GM12878 (cell line): ENCODE data around the gene ELP6. TPM values are rescaled to one million over a fixed set of nuclear protein-coding genes. Genes with fewer than 3 reads are reported as not detected.

Source experiments
- ATAC-seq: fragments of 200-7000 bp; cut with Tn5 transposase; 3 replicates; pipeline ENCODE4 v1.9.1; 2020; ENCODE audit warnings: mild to moderate bottlenecking, moderate library complexity
- BruUV-seq: library from RNA; stranded (reverse); fragments of 400-500 nt; replicated peaks from 2 replicates; lab custom pipeline; 2021; lab: Mats Ljungman, UMichigan
- CTCF ChIA-PET: fragments of 300-600 bp; sonication (Branson Sonifier 250); formaldehyde crosslinking; extraction: SDS; loops from one replicate; lab custom pipeline; 2021; ENCODE audit warnings: inconsistent platforms; lab: Yijun Ruan, JAX
- POLR2A ChIA-PET: fragments of 350-600 bp; formaldehyde crosslinking; extraction: SDS; loops from one replicate; lab custom pipeline; 2021; ENCODE audit warnings: inconsistent platforms; lab: Charles Lee
- RAD21 ChIA-PET: fragments of 300-600 bp; sonication (Branson Sonifier 250); formaldehyde crosslinking; loops from one replicate; lab custom pipeline; 2023; ENCODE audit warnings: antibody characterized with exemption; ENCODE audit not compliant: unreplicated experiment; lab: Charles Lee
- SMC1A ChIA-PET: fragments of 300-600 bp; sonication (Branson Sonifier 250); formaldehyde crosslinking; loops from one replicate; lab custom pipeline; 2023; ENCODE audit not compliant: unreplicated experiment, uncharacterized antibody; lab: Charles Lee
- DNase-seq: peaks from one replicate; pipeline ENCODE4 v3.0.0-alpha.2; 2011; ENCODE audit warnings: low read depth, low spot score
- FAIRE-seq: peaks from 3 replicates; lab custom pipeline; 2011; peaks lifted over from hg19 to GRCh38; lab: Jason Lieb, UNC
- H2AFZ ChIP-seq: 2 replicates; pipeline ENCODE4 v1.6.0; 2011; ENCODE audit warnings: low read depth, low read length, control low read depth; ENCODE audit not compliant: control insufficient read depth
- H3K27ac ChIP-seq: 2 replicates; pipeline ENCODE4 v1.5.1; 2011; ENCODE audit warnings: control low read depth; ENCODE audit not compliant: control insufficient read depth, insufficient read depth
- H3K27me3 ChIP-seq, 2 experiments: replicated peaks in 1 of 2; 2 replicates each; pipeline versions ENCODE4 v1.6.0 to v1.6.1; 2011; ENCODE audit warnings: low read length in 1 of 2; ENCODE audit not compliant: control insufficient read depth in 2 of 2, insufficient read depth in 2 of 2
- H3K36me3 ChIP-seq, 2 experiments: 2 replicates each; pipeline ENCODE4 v1.5.1; 2011; ENCODE audit warnings: low read length in 1 of 2; ENCODE audit not compliant: control insufficient read depth in 2 of 2, insufficient read depth in 2 of 2
- H3K4me1 ChIP-seq: 2 replicates; pipeline ENCODE4 v1.6.1; 2011; ENCODE audit warnings: mild to moderate bottlenecking, low read length, moderate library complexity, mixed read lengths; ENCODE audit not compliant: control insufficient read depth, insufficient read depth
- H3K4me2 ChIP-seq: 2 replicates; pipeline ENCODE4 v1.6.0; 2011; ENCODE audit warnings: control low read depth; ENCODE audit not compliant: control insufficient read depth, insufficient read depth
- H3K4me3 ChIP-seq: fragments of 200-600 bp; sonication (generic); 2 replicates; pipeline ENCODE4 v1.5.1; 2016
- H3K79me2 ChIP-seq: 2 replicates; pipeline ENCODE4 v1.6.0; 2011; ENCODE audit warnings: low read length; ENCODE audit not compliant: control insufficient read depth, insufficient read depth
- H3K9ac ChIP-seq: 2 replicates; pipeline ENCODE4 v1.8.0; 2011; ENCODE audit warnings: low read length, control low read depth, mixed read lengths; ENCODE audit not compliant: control insufficient read depth, insufficient read depth
- H3K9me3 ChIP-seq: replicated peaks from 3 replicates; pipeline ENCODE4 v1.5.1; 2011; ENCODE audit warnings: mild to moderate bottlenecking, low read length; ENCODE audit not compliant: control insufficient read depth, insufficient read depth
- H4K20me1 ChIP-seq: 2 replicates; pipeline ENCODE4 v1.6.0; 2011; ENCODE audit not compliant: control insufficient read depth, insufficient read depth
- ATF2 ChIP-seq: IDR thresholded peaks from 2 replicates; pipeline ENCODE4 v1.6.1; 2012; ENCODE audit warnings: low read length, inconsistent platforms
- ATF7 ChIP-seq: fragments of 450-650 bp; IDR thresholded peaks from 2 replicates; pipeline ENCODE4 v1.6.1; 2016; ENCODE audit warnings: low read depth, mild to moderate bottlenecking
- BCLAF1 ChIP-seq: fragments of 450-650 bp; IDR thresholded peaks from 2 replicates; pipeline ENCODE4 v1.6.1; 2017; ENCODE audit warnings: antibody characterized with exemption, mild to moderate bottlenecking, moderate library complexity
- BMI1 ChIP-seq: fragments of 450-650 bp; IDR thresholded peaks from 2 replicates; pipeline ENCODE4 v1.6.1; 2016; ENCODE audit warnings: mild to moderate bottlenecking, moderate library complexity, borderline replicate concordance
- BRCA1 ChIP-seq: IDR thresholded peaks from 2 replicates; pipeline ENCODE4 v1.6.1; 2011; ENCODE audit warnings: low read depth, low read length, improper control_type of control experiment
- CHD1 ChIP-seq: IDR thresholded peaks from 2 replicates; pipeline ENCODE4 v1.6.1; 2012; ENCODE audit warnings: low read depth, low read length, improper control_type of control experiment
- E4F1 ChIP-seq: fragments of 450-650 bp; IDR thresholded peaks from 2 replicates; pipeline ENCODE4 v1.6.1; 2018; ENCODE audit warnings: borderline replicate concordance, mild to moderate bottlenecking; ENCODE audit not compliant: partially characterized antibody
- ELK1 ChIP-seq: IDR thresholded peaks from 2 replicates; pipeline ENCODE4 v1.6.1; 2012; ENCODE audit warnings: low read depth, low read length, improper control_type of control experiment
- FOS ChIP-seq: IDR thresholded peaks from 3 replicates; pipeline ENCODE4 v1.6.1; 2011; ENCODE audit warnings: borderline replicate concordance; ENCODE audit not compliant: insufficient read length; ENCODE audit errors: extremely low read depth
- IKZF1 ChIP-seq: fragments of 450-650 bp; conservative IDR thresholded peaks from 2 replicates; pipeline ENCODE4 v1.6.1; 2017; ENCODE audit warnings: antibody characterized with exemption, mild to moderate bottlenecking
- IRF3 ChIP-seq: fragments of 450-650 bp; IDR thresholded peaks from 2 replicates; pipeline ENCODE4 v1.6.1; 2014; ENCODE audit warnings: mild to moderate bottlenecking
- NR2C1 ChIP-seq: fragments of 450-650 bp; IDR thresholded peaks from 2 replicates; pipeline ENCODE4 v1.6.1; 2017; ENCODE audit warnings: antibody characterized with exemption, mild to moderate bottlenecking, moderate library complexity
- PML ChIP-seq: IDR thresholded peaks from 2 replicates; pipeline ENCODE4 v1.6.1; 2012; ENCODE audit warnings: low read length, inconsistent platforms
- TBL1XR1 ChIP-seq: IDR thresholded peaks from 2 replicates; pipeline ENCODE4 v1.6.1; 2012; ENCODE audit warnings: low read depth, low read length, improper control_type of control experiment
- USF1 ChIP-seq: IDR thresholded peaks from 2 replicates; pipeline ENCODE4 v1.6.1; 2011; ENCODE audit warnings: borderline replicate concordance, low read depth, mild to moderate bottlenecking, moderate library complexity, mixed read lengths, low read length; ENCODE audit not compliant: insufficient read depth; ENCODE audit errors: extremely low read length
- ZBED1 ChIP-seq: IDR thresholded peaks from 2 replicates; pipeline ENCODE4 v1.6.1; 2016; ENCODE audit warnings: borderline replicate concordance
- in situ Hi-C: fragments of 300-500 bp; cut with MboI; formaldehyde crosslinking; loops from 9 replicates; pipeline ENCODE4 v1.14.3; 2018; ENCODE audit warnings: mixed read lengths
- intact Hi-C: fragments of 100-400 bp; cut with micrococcal nuclease; formaldehyde crosslinking; loops from one replicate; pipeline ENCODE4 v1.14.2; 2022; ENCODE audit not compliant: unreplicated experiment
- polyA plus RNA-seq, 11 experiments: library from polyadenylated mRNA; depleted of rRNA in 4 of 11; unstranded in 6 of 11; stranded (reverse) in 5 of 11; fragments of >200 nt; fragmentation: Nextera tagmentation in 4 of 11; fragmentation: Illumina TruSeq in 1 of 11; extraction: Ambion mirVana in 4 of 11; extraction: Trizol in 1 of 11; gene quantifications; 1 replicate in 1 of 11; 2 replicates in 10 of 11; pipeline versions ENCODE4 v1.2.1 to v1.2.3, GENCODE V29; 2011 to 2016; ENCODE audit warnings: inconsistent platforms in 2 of 11, missing spikeins in 2 of 11, low read depth in 1 of 11
- total RNA-seq, 4 experiments: library from RNA; depleted of rRNA in 3 of 4; stranded (reverse); fragments of >200 nt in 3 of 4; fragmentation: Illumina TruSeq in 1 of 4; extraction: Trizol in 1 of 4; gene quantifications; 2 replicates each; pipeline versions ENCODE4 v1.2.1 to v1.2.3, GENCODE V29; 2013 to 2021

ELP6 gene
- total and polyA plus RNA-seq, 10 of the 15 experiments (the other 5 are each of a cell fraction or from before 2014, with no cell fraction given) = 39.5 to 83.3 (median 50.2) TPM

GRCh38 chr3:47496892-47497291, 16.6 kb downstream of the ELP6 start:
- H3K27ac ChIP-seq = no peak overlapping the region
- BruUV-seq = no TSS peak

More at GRCh38 chr3:47496892-47497291, 16.6 kb downstream of the ELP6 start:
- ChIA-PET RAD21 (no interaction called here), CTCF (no interaction called here), POLR2A (no interaction called here)
- ATAC-seq = no peak
- no peaks in the 10 kb centered on the region for H3K9me3 ChIP-seq
- H3K4me2 ChIP-seq = no peak overlapping the region
- peaks cover 21 to 23% of the 10 kb centered on the region in 2 experiments; a peak in 3 of 4 replicates for H3K36me3 ChIP-seq
- in situ Hi-C loops = no loop called here
- no peaks in the 10 kb centered on the region for H4K20me1 ChIP-seq
- intact Hi-C loops = no loop called here
- TF ChIP-seq CHD1 = no peak
- TF ChIP-seq E4F1 = no peak
- TF ChIP-seq ATF7 = no peak
- TF ChIP-seq IKZF1 = no peak
- no peak for TF ChIP-seq BMI1
- no peak for TF ChIP-seq BRCA1
- TF ChIP-seq NR2C1 = no peak
- no peak for TF ChIP-seq FOS
- TF ChIP-seq PML = no peak
- TF ChIP-seq ATF2 = no peak
- no peak for TF ChIP-seq TBL1XR1
- TF ChIP-seq BCLAF1 = no peak
- TF ChIP-seq IRF3 = no peak
- TF ChIP-seq USF1 = no peak
- no peak for TF ChIP-seq ZBED1
- TF ChIP-seq ELK1 = no peak
- TF ChIP-seq, all 136 proteins: peak for 0
- SMC1A ChIA-PET = no interaction called here
- no peak overlapping the region for H2AFZ ChIP-seq
- DNase-seq (no peak), FAIRE-seq (no peak)
- H3K79me2 ChIP-seq = no peaks in the 10 kb centered on the region
- no peak overlapping the region for H3K4me3 ChIP-seq
- H3K9ac ChIP-seq = no peak overlapping the region
- no peaks in the 10 kb centered on the region for H3K27me3 ChIP-seq
- H3K4me1 ChIP-seq = peaks cover 2% of the 10 kb centered on the region
